Peyer's patch (tissue), 4 donors: ENCODE measurements around the gene SLC24A5.

Source experiments
- CTCF ChIP-seq, 6 experiments: fragments of 450-650 bp in 4 of 6; fragments of 200-600 bp in 2 of 6; sonication (generic) in 1 of 6; IDR thresholded peaks; one replicate each; pipeline ENCODE4 v1.5.1; 2017 to 2019; ENCODE audit warnings: antibody characterized with exemption in 6 of 6, mild to moderate bottlenecking in 3 of 6, moderate library complexity in 1 of 6
- POLR2A ChIP-seq, 2 donors: fragments of 450-650 bp; IDR thresholded peaks; one replicate each; pipeline ENCODE4 v1.5.1; 2017; ENCODE audit warnings: antibody characterized with exemption in 2 of 2, mild to moderate bottlenecking in 2 of 2, moderate library complexity in 2 of 2

- TF ChIP-seq POLR2A (IDR thresholded peaks at IDR 0.05) (no peak), CTCF (IDR thresholded peaks at IDR 0.05) (no peak)
Measured at GRCh38 chr15:48170981-48171380, 50.2 kb downstream of the SLC24A5 start.
